Gastrocnemius medialis (tissue), 4 donors: ENCODE measurements around the gene TMTC1.

Source experiments
- POLR2A ChIP-seq, 2 donors: fragments of 450-650 bp; IDR thresholded peaks; one replicate each; pipeline ENCODE4 v1.6.1; 2017; ENCODE audit warnings: antibody characterized with exemption in 2 of 2, mild to moderate bottlenecking in 2 of 2, moderate library complexity in 2 of 2
- TF ChIP-seq, protein P1 (sequence below), 5 experiments: fragments of 450-650 bp in 3 of 5; fragments of 200-600 bp in 2 of 5; sonication (generic) in 2 of 5; IDR thresholded peaks in 4 of 5; conservative IDR thresholded peaks in 1 of 5; 1 replicate in 4 of 5; 2 replicates in 1 of 5; pipeline ENCODE4 v1.5.1; 2016 to 2019; ENCODE audit warnings: antibody characterized with exemption in 5 of 5, mild to moderate bottlenecking in 3 of 5, moderate library complexity in 3 of 5

DNA sequence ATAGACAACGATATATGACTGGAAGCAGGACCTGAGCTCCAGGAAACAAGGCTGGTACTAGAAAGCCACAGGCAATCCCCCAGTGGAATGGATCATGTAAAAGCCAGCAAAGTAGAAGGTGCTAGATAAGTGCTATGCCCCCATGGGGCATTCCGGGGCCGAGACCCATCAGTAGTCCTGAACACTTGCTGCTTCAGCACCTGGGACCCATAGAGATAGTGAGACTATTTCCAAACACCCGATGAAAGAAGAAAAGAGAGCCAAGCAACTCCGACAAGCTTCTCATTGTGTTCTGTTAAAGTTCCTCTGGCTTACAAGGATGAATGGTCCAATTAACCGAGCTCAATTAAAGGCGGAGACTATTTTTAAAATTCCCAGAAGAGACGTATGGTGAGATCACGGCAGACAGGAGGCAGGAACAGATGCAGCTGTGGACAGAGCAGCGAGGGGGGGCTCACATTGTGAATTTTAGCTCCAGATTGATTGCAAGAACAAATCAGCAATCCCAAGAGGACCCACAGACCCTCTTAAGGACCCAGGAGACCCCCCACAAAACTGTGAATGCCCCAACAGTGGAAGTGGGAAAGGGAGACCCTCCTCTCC is 143.7 kb downstream of the TMTC1 start:
- TF ChIP-seq, protein P1, sequence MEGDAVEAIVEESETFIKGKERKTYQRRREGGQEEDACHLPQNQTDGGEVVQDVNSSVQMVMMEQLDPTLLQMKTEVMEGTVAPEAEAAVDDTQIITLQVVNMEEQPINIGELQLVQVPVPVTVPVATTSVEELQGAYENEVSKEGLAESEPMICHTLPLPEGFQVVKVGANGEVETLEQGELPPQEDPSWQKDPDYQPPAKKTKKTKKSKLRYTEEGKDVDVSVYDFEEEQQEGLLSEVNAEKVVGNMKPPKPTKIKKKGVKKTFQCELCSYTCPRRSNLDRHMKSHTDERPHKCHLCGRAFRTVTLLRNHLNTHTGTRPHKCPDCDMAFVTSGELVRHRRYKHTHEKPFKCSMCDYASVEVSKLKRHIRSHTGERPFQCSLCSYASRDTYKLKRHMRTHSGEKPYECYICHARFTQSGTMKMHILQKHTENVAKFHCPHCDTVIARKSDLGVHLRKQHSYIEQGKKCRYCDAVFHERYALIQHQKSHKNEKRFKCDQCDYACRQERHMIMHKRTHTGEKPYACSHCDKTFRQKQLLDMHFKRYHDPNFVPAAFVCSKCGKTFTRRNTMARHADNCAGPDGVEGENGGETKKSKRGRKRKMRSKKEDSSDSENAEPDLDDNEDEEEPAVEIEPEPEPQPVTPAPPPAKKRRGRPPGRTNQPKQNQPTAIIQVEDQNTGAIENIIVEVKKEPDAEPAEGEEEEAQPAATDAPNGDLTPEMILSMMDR (IDR thresholded peaks at IDR 0.05 in 4 of 5, conservative IDR thresholded peaks at IDR 0.05 in 1 of 5), result no peak
- no peak for TF ChIP-seq POLR2A (IDR thresholded peaks at IDR 0.05)
